MCF 10A (cell line): ENCODE results near the gene TMC4. TPM values are rescaled to one million over a fixed set of nuclear protein-coding genes. Genes with fewer than 3 reads are reported as not detected.

Experiments
- BruUV-seq: library from RNA; stranded (reverse); fragments of 400-500 nt; replicated peaks from 2 replicates; lab custom pipeline; 2021; lab: Mats Ljungman, UMichigan
- CTCF ChIA-PET: fragments of 300-600 bp; sonication (Branson Sonifier 250); formaldehyde crosslinking; extraction: SDS; loops from one replicate; lab custom pipeline; 2021; ENCODE audit warnings: antibody characterized with exemption, inconsistent platforms; lab: Yijun Ruan, JAX
- POLR2A ChIA-PET: fragments of 300-600, 350-650 bp; sonication (Branson Sonifier 250); formaldehyde crosslinking; extraction: SDS; loops from one replicate; lab custom pipeline; 2020; ENCODE audit warnings: antibody characterized with exemption, inconsistent platforms; lab: Yijun Ruan, JAX
- DNase-seq: peaks from one replicate; pipeline ENCODE4 v3.0.0-alpha.2; 2018; ENCODE audit not compliant: unreplicated experiment
- H3K27ac Mint-ChIP-seq: one replicate; pipeline ENCODE4 v1.8.0; 2022; ENCODE audit warnings: mild to moderate bottlenecking, low read depth, mixed read lengths; ENCODE audit not compliant: unreplicated experiment
- H3K27me3 Mint-ChIP-seq: one replicate; pipeline ENCODE4 v1.8.0; 2022; ENCODE audit warnings: mixed read lengths; ENCODE audit not compliant: insufficient read depth, unreplicated experiment
- H3K36me3 Mint-ChIP-seq: one replicate; pipeline ENCODE4 v1.8.0; 2022; ENCODE audit warnings: mild to moderate bottlenecking, moderate library complexity, mixed read lengths; ENCODE audit not compliant: insufficient read depth, unreplicated experiment
- H3K4me1 Mint-ChIP-seq: one replicate; pipeline ENCODE4 v1.8.0; 2022; ENCODE audit warnings: mixed read lengths; ENCODE audit not compliant: insufficient read depth, unreplicated experiment
- H3K4me3 Mint-ChIP-seq: one replicate; pipeline ENCODE4 v1.8.0; 2022; ENCODE audit warnings: mild to moderate bottlenecking, moderate library complexity, mixed read lengths; ENCODE audit not compliant: unreplicated experiment
- H3K9me3 Mint-ChIP-seq: one replicate; pipeline ENCODE4 v1.8.0; 2022; ENCODE audit warnings: mixed read lengths; ENCODE audit not compliant: unreplicated experiment
- CTCF ChIP-seq: fragments of 200-600 bp; IDR thresholded peaks from one replicate; pipeline ENCODE4 v1.8.0; 2022; ENCODE audit warnings: antibody characterized with exemption, mild to moderate bottlenecking; ENCODE audit not compliant: unreplicated experiment
- intact Hi-C: fragments of 100-400 bp; cut with micrococcal nuclease; formaldehyde crosslinking; loops from 2 replicates; pipeline ENCODE4 v1.14.1; 2022
- total RNA-seq: library from RNA; stranded (reverse); gene quantifications from 2 replicates; pipeline ENCODE4 v1.2.3, GENCODE V29; 2022

Gene TMC4
- total RNA-seq, 1 experiment from 2014 or later: 6.1 TPM

- H3K36me3 Mint-ChIP-seq: peaks cover 96% of the 10 kb centered on the region
- no peak overlapping the region for H3K4me3 Mint-ChIP-seq
- CTCF ChIA-PET: interaction anchor here (1.2 to 1.4 kb wide), 2 partner anchors 26 to 39 kb away, joined by 6 to 7 read pairs; no protein-coding TSS in a partner anchor
These were observed 33.3 kb upstream of the TMC4 start for GRCh38 chr19:54206030-54206830.

GRCh38 chr19:54204767-54205468 lies 32.0 kb upstream of the TMC4 start:
- peaks cover 95% of the 10 kb centered on the region for H3K36me3 Mint-ChIP-seq
- TF ChIP-seq CTCF: no peak
- BruUV-seq: no TSS peak
- peak overlapping the region; percentile 91 for H3K4me3 Mint-ChIP-seq
- H3K4me1 Mint-ChIP-seq: peaks cover 34% of the 10 kb centered on the region
- CTCF ChIA-PET: interaction anchor here (0.6 to 1.2 kb wide), 5 partner anchors 26 to 92 kb away, joined by 3 to 6 read pairs (median 4); no protein-coding TSS in a partner anchor
- no peak for DNase-seq
- H3K27me3 Mint-ChIP-seq: no peaks in the 10 kb centered on the region
- peak overlapping the region; percentile 64 for H3K27ac Mint-ChIP-seq
- intact Hi-C loops: loop anchor here (5.0 kb wide), 2 partner anchors 43 to 338 kb away; partner anchors contain the start of gene MYADM
- POLR2A ChIA-PET: interaction anchor here (0.6 to 13.2 kb wide), 5 partner anchors 14 to 46 kb away, joined by 3 to 324 read pairs (median 3); partner anchors contain the start of genes LENG1, MBOAT7 and TSEN34
- no peaks in the 10 kb centered on the region for H3K9me3 Mint-ChIP-seq

More at GRCh38 chr19:54206030-54206830, 33.3 kb upstream of the TMC4 start:
- no peak for TF ChIP-seq CTCF
- peak; percentile 46 for DNase-seq
- POLR2A ChIA-PET: interaction anchor here (0.6 to 13.2 kb wide), 4 partner anchors 15 to 96 kb away, joined by 3 to 324 read pairs (median 10); partner anchors contain the start of genes LENG1, MBOAT7 and TSEN34
- intact Hi-C loops: no loop called here
- no peaks in the 10 kb centered on the region for H3K27me3 Mint-ChIP-seq
- peaks cover 42% of the 10 kb centered on the region for H3K4me1 Mint-ChIP-seq
- no peak overlapping the region for H3K27ac Mint-ChIP-seq
- H3K9me3 Mint-ChIP-seq: no peaks in the 10 kb centered on the region
- BruUV-seq: no TSS peak

- POLR2A ChIA-PET: interaction anchor here (0.6 to 13.2 kb wide), 5 partner anchors 12 to 245 kb away, joined by 3 to 324 read pairs (median 13); partner anchors contain the start of genes CNOT3, LENG1, LENG8 and MBOAT7
- CTCF ChIA-PET: interaction anchor here (1.9 to 2.5 kb wide), 2 partner anchors 17 to 35 kb away, joined by 5 to 7 read pairs; no protein-coding TSS in a partner anchor
- H3K27me3 Mint-ChIP-seq: no peaks in the 10 kb centered on the region
- H3K36me3 Mint-ChIP-seq: peaks cover 79% of the 10 kb centered on the region
- no peak overlapping the region for H3K27ac Mint-ChIP-seq
- intact Hi-C loops: loop anchor here (5.0 kb wide), 2 partner anchors 41 to 336 kb away; partner anchors contain the start of gene MYADM
- no peaks in the 10 kb centered on the region for H3K9me3 Mint-ChIP-seq
- no peak for TF ChIP-seq CTCF
- peak; percentile 35 for DNase-seq
- H3K4me1 Mint-ChIP-seq: peaks cover 17% of the 10 kb centered on the region
- no TSS peak for BruUV-seq
- H3K4me3 Mint-ChIP-seq: peak overlapping the region; percentile 91
These were observed 30.2 kb upstream of the TMC4 start for GRCh38 chr19:54203151-54203611.
